Karpas-422 (cell line): ENCODE results near the gene NEURL3. TPM values are rescaled to one million over a fixed set of nuclear protein-coding genes. Genes with fewer than 3 reads are reported as not detected.
"Not testable (repeated sequence)": the region's sequence is repeated elsewhere in the genome, so short reads cannot be mapped to it uniquely, and the experiment has no call there.

Experiments
- DNase-seq: peaks from one replicate; pipeline ENCODE4 v3.0.0-alpha.2; 2015
- H2AFZ ChIP-seq: fragments of 200-600 bp; sonication (generic); 2 replicates; pipeline ENCODE4 v1.6.1; 2014; ENCODE audit warnings: antibody characterized with exemption, low read length, mixed read lengths
- H3K27ac ChIP-seq: fragments of 200-600 bp; sonication (generic); 2 replicates; pipeline ENCODE4 v1.5.1; 2014; ENCODE audit warnings: mild to moderate bottlenecking, low read length, moderate library complexity
- H3K27me3 ChIP-seq: fragments of 200-600 bp; sonication (generic); 2 replicates; pipeline ENCODE4 v1.6.1; 2014; ENCODE audit warnings: low read length, mixed read lengths
- H3K36me3 ChIP-seq: fragments of 200-600 bp; sonication (generic); 2 replicates; pipeline ENCODE4 v1.6.1; 2014; ENCODE audit warnings: low read length, mixed read lengths; ENCODE audit not compliant: insufficient read depth
- H3K4me1 ChIP-seq: fragments of 200-600 bp; sonication (generic); 2 replicates; pipeline ENCODE4 v1.6.1; 2014; ENCODE audit warnings: mild to moderate bottlenecking, low read length, mixed read lengths
- H3K4me2 ChIP-seq: fragments of 200-600 bp; sonication (generic); 2 replicates; pipeline ENCODE4 v1.6.1; 2014; ENCODE audit warnings: low read length, low read depth, mild to moderate bottlenecking; ENCODE audit not compliant: poor library complexity, severe bottlenecking
- H3K4me3 ChIP-seq: fragments of 200-600 bp; sonication (generic); 2 replicates; pipeline ENCODE4 v1.5.1; 2014; ENCODE audit warnings: mild to moderate bottlenecking, antibody characterized with exemption, low read length, mixed read lengths
- H3K79me2 ChIP-seq: fragments of 200-600 bp; sonication (generic); 2 replicates; pipeline ENCODE4 v1.6.1; 2014; ENCODE audit warnings: mild to moderate bottlenecking, low read length, mixed read lengths
- H3K9ac ChIP-seq: fragments of 200-600 bp; sonication (generic); 2 replicates; pipeline ENCODE4 v1.6.0; 2014; ENCODE audit warnings: low read length
- H3K9me2 ChIP-seq: fragments of 200-600 bp; sonication (generic), shearing (Covaris generic); replicated peaks from 2 replicates; pipeline ENCODE4 v1.6.0; 2014; ENCODE audit warnings: mild to moderate bottlenecking, low read length, moderate library complexity; ENCODE audit not compliant: insufficient read depth
- H3K9me3 ChIP-seq: fragments of 300-700, 200-600 bp; sonication (generic); 2 replicates; pipeline ENCODE4 v1.6.1; 2014; ENCODE audit warnings: low read length, mixed read lengths
- H4K20me1 ChIP-seq: fragments of 200-600 bp; sonication (generic); 2 replicates; pipeline ENCODE4 v1.6.1; 2014; ENCODE audit warnings: mild to moderate bottlenecking, antibody characterized with exemption, low read length, low read depth; ENCODE audit not compliant: insufficient read depth
- total RNA-seq: library from RNA; depleted of rRNA; stranded (reverse); fragments of >200 nt; shearing (Covaris generic); gene quantifications from 2 replicates; pipeline ENCODE4 v1.2.3, GENCODE V29; 2014; ENCODE audit warnings: low replicate concordance

The NEURL3 gene
- total RNA-seq, 1 experiment from 2014 or later, result not detected

DNA sequence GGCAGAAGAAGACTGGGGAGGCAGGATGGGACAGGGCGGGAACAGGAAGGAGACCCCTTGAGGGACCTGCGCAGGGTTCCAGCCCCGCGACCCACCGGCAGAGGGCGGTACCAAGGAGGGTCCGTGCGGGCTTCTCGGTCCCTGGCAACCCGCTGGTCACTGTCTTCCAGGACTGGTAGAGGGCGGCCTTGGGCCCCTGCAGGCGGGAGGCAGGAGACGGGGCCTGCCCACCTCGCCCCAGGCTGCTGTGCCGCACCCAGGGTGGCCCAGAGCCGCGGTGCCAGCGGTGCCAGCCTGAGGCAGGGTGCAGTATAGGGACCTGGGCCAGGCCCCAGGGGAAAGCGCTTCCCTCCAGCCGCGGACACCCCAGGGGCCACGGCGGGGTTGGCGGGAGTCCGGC, 34.5 kb downstream of the NEURL3 start:
- H3K4me3 ChIP-seq, result no peak overlapping the region
- no peak overlapping the region for H3K9ac ChIP-seq
- no peaks in the 10 kb centered on the region for H4K20me1 ChIP-seq
- H3K9me2 ChIP-seq, result no peaks in the 10 kb centered on the region
- no peak for DNase-seq
- no peaks in the 10 kb centered on the region for H3K27me3 ChIP-seq
- no peak overlapping the region for H3K4me2 ChIP-seq
- H2AFZ ChIP-seq, result no peak overlapping the region
- no peak overlapping the region for H3K27ac ChIP-seq
- peaks cover 6% of the 10 kb centered on the region for H3K4me1 ChIP-seq
- no peaks in the 10 kb centered on the region for H3K9me3 ChIP-seq
- H3K36me3 ChIP-seq, result no peaks in the 10 kb centered on the region
- H3K79me2 ChIP-seq, result no peaks in the 10 kb centered on the region

DNA sequence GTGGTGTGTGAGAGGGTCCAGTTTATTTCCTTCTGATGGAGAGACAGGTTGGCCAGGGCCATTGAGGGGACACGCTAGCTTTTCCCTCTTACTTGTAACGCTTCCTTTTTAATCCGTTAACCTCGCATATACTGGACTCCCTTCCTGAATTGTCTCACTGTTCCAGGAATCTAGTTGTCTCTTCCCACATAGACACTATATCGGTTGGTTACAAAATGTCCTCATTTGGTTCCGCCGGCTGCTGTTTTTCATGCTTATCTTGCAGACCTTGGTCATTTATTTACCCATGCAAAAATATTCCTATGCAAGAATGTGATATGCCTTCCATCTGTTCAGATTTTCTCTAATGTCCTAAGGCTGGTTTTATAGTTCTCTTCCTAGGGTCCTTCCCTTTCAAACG, 35.0 kb downstream of the NEURL3 start:
- Histone ChIP-seq H3K4me1 (peaks cover 3% of the 10 kb centered on the region), H3K79me2 (no peaks in the 10 kb centered on the region), H4K20me1 (no peaks in the 10 kb centered on the region), H3K9ac (no peak overlapping the region), H3K36me3 (no peaks in the 10 kb centered on the region), H3K9me3 (no peaks in the 10 kb centered on the region), H2AFZ (no peak overlapping the region), H3K27me3 (no peaks in the 10 kb centered on the region), H3K27ac (no peak overlapping the region), H3K4me2 (no peak overlapping the region), H3K9me2 (no peaks in the 10 kb centered on the region), H3K4me3 (no peak overlapping the region)
- no peak for DNase-seq

DNA sequence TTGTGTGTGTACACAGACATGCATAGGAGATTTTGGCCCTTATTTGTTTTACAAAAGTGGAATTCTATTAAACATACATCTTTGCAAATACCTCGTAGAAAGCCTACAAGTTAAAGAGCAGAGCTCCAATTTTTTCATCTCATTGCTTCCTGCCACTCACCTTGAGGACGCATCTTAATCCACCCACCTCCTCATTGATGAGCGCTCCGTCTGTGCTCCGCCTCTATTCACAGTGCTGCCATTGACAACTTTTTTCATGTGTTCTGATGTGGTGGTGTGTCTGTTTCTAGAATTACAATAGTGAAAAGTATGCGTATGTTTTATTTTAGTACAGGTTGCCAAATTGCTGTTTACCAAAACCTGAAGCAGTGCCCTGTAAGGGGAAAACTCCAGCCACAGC, 36.3 kb downstream of the NEURL3 start:
- Histone ChIP-seq H3K9me3 (no peaks in the 10 kb centered on the region), H3K9ac (no peak overlapping the region), H3K4me1 (no peaks in the 10 kb centered on the region), H3K27ac (no peak overlapping the region), H3K9me2 (no peaks in the 10 kb centered on the region), H3K4me3 (no peak overlapping the region), H2AFZ (no peak overlapping the region), H4K20me1 (no peaks in the 10 kb centered on the region), H3K4me2 (no peak overlapping the region), H3K36me3 (no peaks in the 10 kb centered on the region), H3K79me2 (no peaks in the 10 kb centered on the region), H3K27me3 (no peaks in the 10 kb centered on the region)
- DNase-seq, result no peak

DNA sequence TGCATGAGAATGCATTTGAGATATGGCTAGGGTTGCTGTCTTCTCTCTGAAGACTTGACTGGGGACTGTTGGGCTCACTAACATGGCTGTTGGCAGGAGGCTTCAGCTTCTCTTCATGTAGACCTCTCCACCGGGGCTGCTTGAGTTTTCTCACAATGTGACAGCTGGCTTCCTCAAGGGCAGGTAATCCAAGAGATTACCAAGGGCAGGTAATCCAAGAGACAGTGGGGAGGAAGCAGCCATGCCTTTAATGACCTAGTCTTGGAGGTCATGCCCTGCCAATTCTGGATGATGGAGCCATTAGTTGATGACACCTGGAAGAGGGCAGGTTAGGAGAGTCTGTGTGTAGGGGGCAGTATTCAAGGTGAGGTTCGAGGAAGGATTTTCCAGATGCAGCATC, 40.5 kb downstream of the NEURL3 start:
- Histone ChIP-seq H3K27ac (no peak overlapping the region), H3K9ac (no peak overlapping the region), H3K4me2 (no peak overlapping the region), H3K27me3 (no peaks in the 10 kb centered on the region), H3K9me3 (no peaks in the 10 kb centered on the region), H4K20me1 (no peaks in the 10 kb centered on the region), H3K4me1 (no peaks in the 10 kb centered on the region), H3K79me2 (no peaks in the 10 kb centered on the region), H3K4me3 (no peak overlapping the region), H3K36me3 (no peaks in the 10 kb centered on the region), H2AFZ (no peak overlapping the region), H3K9me2 (no peaks in the 10 kb centered on the region)
- DNase-seq, result no peak

DNA sequence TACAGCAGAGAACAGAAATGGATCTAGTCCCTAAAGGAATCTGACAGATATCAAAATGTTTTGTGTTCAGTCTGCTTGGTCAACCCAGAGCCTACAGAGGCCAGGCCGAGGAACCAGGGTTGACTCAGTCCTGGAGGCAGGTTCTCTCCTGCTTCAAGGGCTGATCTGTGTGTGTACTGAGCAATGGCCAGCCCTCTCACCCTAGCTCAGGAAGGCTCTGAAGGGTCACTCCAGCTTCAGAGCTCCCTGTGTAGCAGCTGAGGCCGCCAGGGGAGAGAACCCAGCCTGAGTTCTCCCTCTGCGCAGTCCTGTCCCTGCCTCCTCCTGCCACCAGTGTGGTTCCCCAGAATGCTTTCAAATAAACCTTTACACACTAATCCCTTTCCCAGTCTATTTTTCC, 41.1 kb downstream of the NEURL3 start:
- DNase-seq, result no peak
- H3K9ac ChIP-seq, result no peak overlapping the region

DNA sequence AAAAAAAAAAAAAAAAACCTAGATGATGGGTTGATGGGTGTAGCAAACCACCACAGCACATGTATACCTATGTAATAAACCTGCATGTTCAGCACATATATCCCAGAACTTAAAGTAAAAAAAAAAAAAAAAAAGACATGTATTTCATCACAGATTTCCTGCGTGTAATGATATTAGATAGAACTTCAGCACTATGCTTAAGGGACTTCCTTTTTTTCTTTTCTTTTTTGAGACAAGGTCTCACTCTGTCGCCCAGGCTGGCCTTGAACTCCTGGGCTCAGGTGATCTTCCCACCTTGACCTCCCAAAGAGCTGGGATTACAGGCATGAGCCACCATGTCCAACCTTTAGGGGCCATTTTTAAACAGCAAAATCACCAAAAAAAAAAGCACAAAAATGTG, 42.0 kb downstream of the NEURL3 start:
- Histone ChIP-seq H3K79me2 (no peaks in the 10 kb centered on the region), H3K4me3 (no peak overlapping the region), H3K9me3 (no peaks in the 10 kb centered on the region), H3K4me1 (no peaks in the 10 kb centered on the region), H4K20me1 (no peaks in the 10 kb centered on the region), H3K9ac (no peak overlapping the region), H3K27me3 (no peaks in the 10 kb centered on the region), H3K9me2 (no peaks in the 10 kb centered on the region), H3K36me3 (no peaks in the 10 kb centered on the region), H3K27ac (no peak overlapping the region), H2AFZ (no peak overlapping the region), H3K4me2 (no peak overlapping the region)
- no peak for DNase-seq

More for the DNA sequence above, 41.1 kb downstream of the NEURL3 start:
- no peak overlapping the region for H3K27ac ChIP-seq
- no peaks in the 10 kb centered on the region for H3K79me2 ChIP-seq
- H3K4me2 ChIP-seq, result no peak overlapping the region
- no peaks in the 10 kb centered on the region for H3K4me1 ChIP-seq
- H3K36me3 ChIP-seq, result no peaks in the 10 kb centered on the region
- no peak overlapping the region for H2AFZ ChIP-seq
- H4K20me1 ChIP-seq, result no peaks in the 10 kb centered on the region
- no peaks in the 10 kb centered on the region for H3K9me3 ChIP-seq
- H3K4me3 ChIP-seq, result no peak overlapping the region
- H3K27me3 ChIP-seq, result no peaks in the 10 kb centered on the region
- H3K9me2 ChIP-seq, result no peaks in the 10 kb centered on the region

DNA sequence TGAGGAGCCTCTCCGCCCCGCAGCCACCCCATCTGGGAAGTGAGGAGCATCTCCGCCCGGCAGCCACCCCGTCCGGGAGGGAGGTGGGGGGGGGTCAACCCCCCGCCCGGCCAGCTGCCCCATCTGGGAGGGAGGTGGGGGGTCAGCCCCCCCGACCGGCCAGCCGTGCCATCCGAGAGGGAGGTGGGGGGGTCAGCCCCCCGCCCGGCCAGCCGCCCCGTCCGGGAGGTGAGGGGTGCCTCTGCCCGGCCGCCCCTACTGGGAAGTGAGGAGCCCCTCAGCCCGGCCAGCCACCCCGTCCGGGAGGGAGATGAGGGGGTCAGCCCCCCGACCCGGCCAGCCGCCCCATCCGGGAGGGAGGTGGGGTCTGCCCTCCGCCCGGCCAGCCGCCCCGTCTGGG, 43.5 kb downstream of the NEURL3 start:
- not testable (repeated sequence) for H3K9ac ChIP-seq, DNase-seq, H2AFZ ChIP-seq, H3K27me3 ChIP-seq, H3K4me2 ChIP-seq, H3K4me3 ChIP-seq, H3K36me3 ChIP-seq, H3K79me2 ChIP-seq, H3K9me3 ChIP-seq, H3K27ac ChIP-seq, H3K4me1 ChIP-seq, H3K9me2 ChIP-seq, H4K20me1 ChIP-seq

DNA sequence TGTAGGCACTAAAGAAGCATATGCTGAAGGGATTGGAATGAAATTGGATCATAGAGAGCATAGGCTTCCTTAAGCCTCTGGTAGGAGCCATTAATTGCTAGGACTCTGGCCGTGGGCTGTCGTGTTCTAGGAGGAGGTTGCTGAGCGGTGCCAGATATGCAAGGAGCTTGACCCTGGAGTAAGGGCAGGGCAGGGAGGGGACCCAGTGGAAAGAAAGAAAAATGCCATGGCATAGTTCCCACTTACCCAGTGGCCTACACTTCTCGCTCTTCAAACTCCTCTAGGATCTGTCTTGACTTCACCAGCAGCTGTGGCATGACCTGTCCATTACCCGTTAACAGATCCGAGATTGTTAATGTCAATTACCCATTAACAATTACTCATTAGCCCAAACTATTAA, 53.1 kb downstream of the NEURL3 start:
- Histone ChIP-seq H3K36me3 (no peaks in the 10 kb centered on the region), H3K4me1 (no peaks in the 10 kb centered on the region), H3K4me2 (no peak overlapping the region), H3K9me3 (no peaks in the 10 kb centered on the region), H3K27ac (no peak overlapping the region), H3K9me2 (no peaks in the 10 kb centered on the region), H3K79me2 (no peaks in the 10 kb centered on the region), H2AFZ (no peak overlapping the region), H3K9ac (no peak overlapping the region), H4K20me1 (no peaks in the 10 kb centered on the region), H3K27me3 (no peaks in the 10 kb centered on the region), H3K4me3 (no peak overlapping the region)
- no peak for DNase-seq

DNA sequence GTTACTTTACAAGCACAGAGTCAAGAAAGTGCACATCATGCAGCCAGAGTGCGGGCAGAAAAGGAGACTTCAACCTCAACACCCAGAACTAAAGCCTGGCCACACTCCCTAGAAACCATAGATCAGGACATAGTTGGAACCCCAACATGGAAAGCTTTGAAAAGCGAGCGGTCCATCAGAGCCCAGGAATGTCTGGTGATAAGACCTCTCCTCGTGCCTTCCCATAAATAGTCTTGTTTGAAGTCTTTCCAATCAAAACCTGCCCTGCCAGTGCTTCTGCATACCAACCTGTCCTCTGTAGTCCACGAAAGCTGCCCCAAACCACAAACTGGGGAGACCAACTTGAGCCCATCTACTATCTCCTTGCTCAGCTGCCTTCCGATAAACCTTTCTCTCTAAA, 55.5 kb downstream of the NEURL3 start:
- no peak overlapping the region for H3K27ac ChIP-seq
- H2AFZ ChIP-seq, result no peak overlapping the region
- no peaks in the 10 kb centered on the region for H3K36me3 ChIP-seq
- H3K9me3 ChIP-seq, result no peaks in the 10 kb centered on the region
- no peaks in the 10 kb centered on the region for H3K9me2 ChIP-seq
- H3K27me3 ChIP-seq, result no peaks in the 10 kb centered on the region
- no peaks in the 10 kb centered on the region for H3K4me1 ChIP-seq
- H3K4me2 ChIP-seq, result no peak overlapping the region
- no peak for DNase-seq
- H3K79me2 ChIP-seq, result no peaks in the 10 kb centered on the region
- no peak overlapping the region for H3K4me3 ChIP-seq
- H3K9ac ChIP-seq, result no peak overlapping the region
- H4K20me1 ChIP-seq, result no peaks in the 10 kb centered on the region
